H1 (cell line): ENCODE measurements around the gene TOR1B. TPM values are rescaled to one million over a fixed set of nuclear protein-coding genes. Genes with fewer than 3 reads are reported as not detected.

Experiments
- CTCF ChIA-PET: fragments of 300-600 bp; sonication (Branson Sonifier 250); formaldehyde crosslinking; loops from one replicate; lab custom pipeline; 2021; ENCODE audit not compliant: partially characterized antibody; lab: Charles Lee
- POLR2A ChIA-PET: fragments of 300-600 bp; sonication (Branson Sonifier 250); formaldehyde crosslinking; loops from one replicate; lab custom pipeline; 2021; ENCODE audit warnings: inconsistent platforms; ENCODE audit not compliant: partially characterized antibody; lab: Charles Lee
- DNase-seq, 2 experiments: peaks; one replicate each; pipeline versions ENCODE4 v3.0.0 to v3.0.0-alpha.2; 2010 to 2022; ENCODE audit warnings: low spot score in 2 of 2, low read depth in 1 of 2, mixed read lengths in 1 of 2
- FAIRE-seq: peaks from 2 replicates; lab custom pipeline; 2011; peaks lifted over from hg19 to GRCh38; lab: Jason Lieb, UNC
- H2AFZ ChIP-seq: 2 replicates; pipeline ENCODE4 v1.8.1; 2012; ENCODE audit warnings: low read length, inconsistent platforms
- H2AK5ac ChIP-seq: 2 replicates; pipeline ENCODE4 v1.6.1; 2013; ENCODE audit warnings: low read depth, low read length
- H2BK120ac ChIP-seq: replicated peaks from 2 replicates; pipeline ENCODE3; 2013; ENCODE audit warnings: low read depth, low read length, inconsistent platforms
- H2BK12ac ChIP-seq: 2 replicates; pipeline ENCODE4 v1.6.1; 2013; ENCODE audit warnings: low read depth, low read length
- H2BK15ac ChIP-seq: 2 replicates; pipeline ENCODE4 v1.6.1; 2013; ENCODE audit warnings: low read length
- H2BK20ac ChIP-seq: 2 replicates; pipeline ENCODE4 v1.6.1; 2013; ENCODE audit warnings: low read length
- H2BK5ac ChIP-seq: 2 replicates; pipeline ENCODE4 v1.6.1; 2013; ENCODE audit warnings: low read depth, low read length
- H3K14ac ChIP-seq: 2 replicates; pipeline ENCODE4 v1.6.1; 2013; ENCODE audit warnings: inconsistent platforms; ENCODE audit not compliant: insufficient read length
- H3K18ac ChIP-seq: 2 replicates; pipeline ENCODE4 v1.6.1; 2013; ENCODE audit warnings: low read length; ENCODE audit errors: extremely low read depth
- H3K23ac ChIP-seq: 2 replicates; pipeline ENCODE4 v1.6.1; 2013; ENCODE audit warnings: inconsistent platforms; ENCODE audit not compliant: insufficient read length
- H3K23me2 ChIP-seq: 2 replicates; pipeline ENCODE4 v1.6.1; 2013; ENCODE audit warnings: low read depth, low read length
- H3K27ac ChIP-seq: 2 replicates; pipeline ENCODE4 v1.6.1; 2011; ENCODE audit warnings: low read depth, low read length, inconsistent platforms
- H3K27me3 ChIP-seq, 4 experiments: replicated peaks in 1 of 4; 1 replicate in 1 of 4; 2 replicates in 3 of 4; pipeline versions ENCODE4 v1.6.1 to v1.8.1; 2011 to 2013; ENCODE audit warnings: low read length in 3 of 4, mild to moderate bottlenecking in 3 of 4, inconsistent platforms in 2 of 4, mixed read lengths in 2 of 4, moderate library complexity in 1 of 4; ENCODE audit not compliant: control insufficient read depth in 3 of 4, insufficient read depth in 3 of 4; ENCODE audit errors: extremely low read depth in 1 of 4
- H3K36me3 ChIP-seq, 4 experiments: 2 replicates each; pipeline versions ENCODE4 v1.6.1 to v1.8.1; 2011 to 2013; ENCODE audit warnings: mild to moderate bottlenecking in 4 of 4, low read length in 3 of 4, moderate library complexity in 2 of 4, control low read depth in 1 of 4, inconsistent platforms in 1 of 4; ENCODE audit not compliant: insufficient read depth in 4 of 4, control insufficient read depth in 2 of 4
- H3K4ac ChIP-seq: replicated peaks from 2 replicates; pipeline ENCODE3; 2013; ENCODE audit warnings: low read length, low read depth, mixed read lengths, inconsistent platforms; ENCODE audit not compliant: insufficient read length
- H3K4me1 ChIP-seq, 4 experiments: replicated peaks in 1 of 4; 1 replicate in 1 of 4; 2 replicates in 3 of 4; pipeline versions ENCODE4 v1.6.1 to v1.8.1; 2011 to 2013; ENCODE audit warnings: low read length in 3 of 4, inconsistent platforms in 2 of 4, mixed read lengths in 1 of 4; ENCODE audit not compliant: insufficient read depth in 4 of 4, control insufficient read depth in 3 of 4
- H3K4me2 ChIP-seq, 2 experiments: 2 replicates each; pipeline versions ENCODE4 v1.6.1 to v1.8.1; 2011 to 2013; ENCODE audit warnings: low read depth in 2 of 2, low read length in 2 of 2, control low read depth in 1 of 2, inconsistent platforms in 1 of 2, mild to moderate bottlenecking in 1 of 2; ENCODE audit not compliant: insufficient read depth in 1 of 2
- H3K4me3 ChIP-seq, 4 experiments: fragments of 200-600, 300-600 bp in 1 of 4; sonication (generic), shearing (Covaris generic), sonication (Bioruptor Twin) in 1 of 4; 2 replicates each; pipeline versions ENCODE4 v1.5.1 to v1.8.1; 2011 to 2016; ENCODE audit warnings: low read length in 4 of 4, low read depth in 3 of 4, control low read depth in 2 of 4, inconsistent platforms in 2 of 4, mild to moderate bottlenecking in 2 of 4, mixed read lengths in 1 of 4, moderate library complexity in 1 of 4; ENCODE audit not compliant: insufficient read depth in 2 of 4; ENCODE audit errors: extremely low read depth in 1 of 4
- H3K56ac ChIP-seq: replicated peaks from 2 replicates; pipeline ENCODE3; 2013; ENCODE audit warnings: low read depth, mild to moderate bottlenecking, mixed read lengths, low read length, inconsistent platforms; ENCODE audit not compliant: insufficient read length
- H3K79me1 ChIP-seq: 2 replicates; pipeline ENCODE4 v1.6.1; 2013; ENCODE audit warnings: low read depth, low read length, control low read depth
- H3K79me2 ChIP-seq, 2 experiments: 2 replicates each; pipeline versions ENCODE4 v1.6.1 to v1.8.1; 2012 to 2013; ENCODE audit warnings: low read length in 2 of 2, mild to moderate bottlenecking in 2 of 2, inconsistent platforms in 1 of 2; ENCODE audit not compliant: insufficient read depth in 2 of 2, control insufficient read depth in 1 of 2
- H3K9ac ChIP-seq, 4 experiments: replicated peaks in 1 of 4; 1 replicate in 1 of 4; 2 replicates in 3 of 4; pipeline versions ENCODE4 v1.6.1 to v1.8.1; 2011 to 2013; ENCODE audit warnings: low read depth in 3 of 4, low read length in 3 of 4, control low read depth in 2 of 4, mild to moderate bottlenecking in 2 of 4, moderate library complexity in 2 of 4, inconsistent platforms in 1 of 4; ENCODE audit errors: extremely low read depth in 1 of 4
- H3K9me3 ChIP-seq, 2 experiments: 2 replicates each; pipeline versions ENCODE4 v1.6.1 to v1.8.1; 2012 to 2013; ENCODE audit warnings: mild to moderate bottlenecking in 2 of 2, moderate library complexity in 2 of 2, control low read depth in 1 of 2, inconsistent platforms in 1 of 2, low read depth in 1 of 2, low read length in 1 of 2, mixed read lengths in 1 of 2; ENCODE audit not compliant: insufficient read depth in 2 of 2
- H4K20me1 ChIP-seq, 2 experiments: replicated peaks in 1 of 2; 2 replicates each; pipeline versions ENCODE3 to v1.8.1; 2011 to 2013; ENCODE audit warnings: inconsistent platforms in 2 of 2, low read length in 2 of 2, mild to moderate bottlenecking in 1 of 2; ENCODE audit not compliant: insufficient read depth in 2 of 2, control insufficient read depth in 1 of 2
- H4K5ac ChIP-seq: 2 replicates; pipeline ENCODE4 v1.6.1; 2013; ENCODE audit warnings: low read length, low read depth, mixed read lengths, inconsistent platforms; ENCODE audit not compliant: insufficient read length
- H4K8ac ChIP-seq: 2 replicates; pipeline ENCODE4 v1.8.0; 2013; ENCODE audit warnings: mild to moderate bottlenecking, moderate library complexity, low read length, inconsistent platforms; ENCODE audit not compliant: insufficient read depth; ENCODE audit errors: extremely low read depth
- H4K91ac ChIP-seq: replicated peaks from 2 replicates; pipeline ENCODE3; 2013; ENCODE audit warnings: low read length, mixed read lengths, inconsistent platforms; ENCODE audit not compliant: insufficient read length
- BRCA1 ChIP-seq: IDR thresholded peaks from 2 replicates; pipeline ENCODE4 v1.6.1; 2012; ENCODE audit warnings: low read depth, low read length, improper control_type of control experiment
- CBX8 ChIP-seq: fragments of 300-800, 300-1000 bp; sonication (generic); IDR thresholded peaks from 2 replicates; pipeline ENCODE4 v1.7.1; 2016; ENCODE audit warnings: low read depth, low read length, borderline replicate concordance
- CREB1 ChIP-seq: IDR thresholded peaks from 2 replicates; pipeline ENCODE4 v1.6.1; 2012; ENCODE audit warnings: inconsistent platforms
- GABPA ChIP-seq: IDR thresholded peaks from 2 replicates; pipeline ENCODE4 v1.6.1; 2011; ENCODE audit warnings: mild to moderate bottlenecking, low read length, moderate library complexity, borderline replicate concordance; ENCODE audit not compliant: insufficient read depth
- MAFK ChIP-seq: IDR thresholded peaks from 2 replicates; pipeline ENCODE4 v1.6.1; 2012; ENCODE audit warnings: low read depth, mild to moderate bottlenecking, improper control_type of control experiment, low read length
- RBBP5 ChIP-seq: IDR thresholded peaks from 2 replicates; pipeline ENCODE4 v1.7.1; 2012; ENCODE audit warnings: low read depth, mild to moderate bottlenecking, inconsistent platforms, low read length, moderate library complexity, borderline replicate concordance
- RXRA ChIP-seq: IDR thresholded peaks from 2 replicates; pipeline ENCODE4 v1.6.1; 2011; ENCODE audit warnings: low read depth, mild to moderate bottlenecking, low read length, moderate library complexity; ENCODE audit not compliant: insufficient read depth
- SIN3A ChIP-seq, 2 experiments: IDR thresholded peaks in 1 of 2; conservative IDR thresholded peaks in 1 of 2; 2 replicates each; pipeline ENCODE4 v1.6.1; 2011 to 2012; ENCODE audit warnings: low read length in 2 of 2, improper control_type of control experiment in 1 of 2, low read depth in 1 of 2, mild to moderate bottlenecking in 1 of 2
- SIRT6 ChIP-seq: IDR thresholded peaks from one replicate; pipeline ENCODE4 v1.7.1; 2012; ENCODE audit warnings: low read length, inconsistent platforms
- SP4 ChIP-seq: IDR thresholded peaks from 2 replicates; pipeline ENCODE4 v1.6.1; 2012; ENCODE audit warnings: low read length, inconsistent platforms
- SRF ChIP-seq: IDR thresholded peaks from 2 replicates; pipeline ENCODE4 v1.6.1; 2011; ENCODE audit warnings: mild to moderate bottlenecking, low read depth, low read length, moderate library complexity
- SUZ12 ChIP-seq: fragments of 200-600 bp; sonication (generic); IDR thresholded peaks from 2 replicates; pipeline ENCODE4 v1.6.1; 2012; ENCODE audit warnings: mild to moderate bottlenecking, inconsistent platforms, low read length, moderate library complexity, mixed read lengths
- YY1 ChIP-seq: IDR thresholded peaks from 2 replicates; pipeline ENCODE4 v1.6.1; 2011; ENCODE audit warnings: low read depth, mild to moderate bottlenecking, low read length
- WGBS, 2 experiments: shearing (Covaris generic) in 1 of 2; methylation state at CpG; one replicate each; pipeline versions ENCODE4 v1.1.6 to v1.1.7; 2013 to 2015; ENCODE audit warnings: low lambda C conversion rate in 2 of 2, mixed read lengths in 2 of 2, inconsistent platforms in 1 of 2, low coverage in 1 of 2, missing lambda C conversion rate in 1 of 2; ENCODE audit not compliant: insufficient replicate concordance in 2 of 2, insufficient coverage in 1 of 2, insufficient read length in 1 of 2; ENCODE audit errors: extremely low coverage in 1 of 2, missing lambda C conversion rate in 1 of 2; 5-methylcytosine and 5-hydroxymethylcytosine counted together
- polyA plus RNA-seq, 7 experiments: library from polyadenylated mRNA; depleted of rRNA in 3 of 7; stranded (reverse) in 5 of 7; unstranded in 2 of 7; fragments of >200 nt in 5 of 7; fragments of 200-250 nt in 2 of 7; gene quantifications; 1 replicate in 5 of 7; 2 replicates in 1 of 7; 4 replicates in 1 of 7; pipeline versions ENCODE4 v1.2.1 to v1.2.3, GENCODE V29; 2011 to 2013; ENCODE audit warnings: missing spikeins in 2 of 7, mixed read lengths in 2 of 7
- total RNA-seq: library from RNA; stranded (reverse); fragmentation: NEBNext Ultra II Directional; extraction: Animal tissue kit (Norgen Biotek cat#: 25700); gene quantifications from 2 replicates; pipeline ENCODE4 v1.2.1, GENCODE V29; 2021

The TOR1B gene
- total and polyA plus RNA-seq, 2 of the 8 experiments (the other 6 are each of a cell fraction or from before 2014, with no cell fraction given), result 11.4 to 17.4 TPM

DNA sequence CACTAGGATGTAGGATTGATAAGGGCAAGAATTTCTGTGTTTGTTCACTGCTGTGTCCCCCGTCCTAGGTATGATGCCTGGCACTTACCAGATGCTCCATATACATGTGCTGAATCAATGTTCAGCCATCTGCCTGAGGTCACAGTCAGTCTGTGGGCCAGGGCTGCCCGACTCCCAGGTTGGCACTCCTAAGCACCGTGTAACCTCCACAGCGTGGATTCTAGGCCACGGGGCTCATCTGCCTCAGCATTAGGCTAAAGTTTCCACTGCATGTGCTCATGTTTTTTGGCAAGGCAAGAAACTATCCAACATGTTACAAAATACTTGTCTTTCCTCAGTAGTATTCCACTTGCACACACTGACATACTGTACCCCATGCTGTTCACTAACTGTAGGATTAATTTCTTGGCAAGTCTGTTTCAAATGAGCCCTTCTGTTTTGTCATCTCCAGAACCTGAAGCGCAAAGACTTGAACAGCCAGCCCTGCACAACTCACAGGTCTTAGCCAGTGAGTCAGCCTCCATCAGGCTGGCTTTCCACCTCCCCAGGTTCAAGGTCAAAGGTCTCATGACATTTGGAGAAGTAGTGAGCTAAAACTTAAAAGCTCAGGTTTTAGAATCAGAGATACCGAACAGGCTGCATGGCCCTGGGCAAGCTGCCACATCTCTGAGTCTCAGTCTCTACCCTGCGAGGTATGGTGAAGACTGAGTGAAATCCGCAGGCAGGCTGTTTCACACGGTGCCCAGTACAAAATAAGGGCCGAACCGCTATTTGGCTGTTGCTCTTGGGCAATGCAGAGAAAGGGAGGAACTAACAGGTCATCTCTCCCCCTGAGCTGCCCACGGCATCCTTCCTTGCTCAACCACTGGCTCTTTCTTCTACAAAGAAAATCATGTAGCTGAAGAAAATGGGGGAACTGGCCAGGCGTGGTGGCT lies 13.8 kb downstream of the TOR1B start:
- DNase-seq, result no peak
- Histone ChIP-seq H3K79me2 (no peaks in the 10 kb centered on the region), H4K20me1 (peaks cover 3 to 15% of the 10 kb centered on the region in 2 experiments), H3K4me3 (no peak overlapping the region), H2BK15ac (no peak overlapping the region), H4K91ac (no peak overlapping the region), H2AFZ (no peak overlapping the region), H4K5ac (no peak overlapping the region), H3K18ac (no peak overlapping the region), H3K9me3 (no peaks in the 10 kb centered on the region), H2BK20ac (no peak overlapping the region), H4K8ac (no peak overlapping the region), H3K9ac (no peak overlapping the region), H3K4me1 (no peaks in the 10 kb centered on the region), H3K14ac (no peak overlapping the region), H2BK120ac (no peak overlapping the region), H3K4ac (no peak overlapping the region), H2BK12ac (no peak overlapping the region), H3K56ac (no peak overlapping the region), H3K36me3 (peaks cover 14 to 52% (median 37%) of the 10 kb centered on the region in 4 experiments), H3K23ac (no peak overlapping the region), H2AK5ac (no peak overlapping the region), H3K4me2 (no peak overlapping the region), H2BK5ac (no peak overlapping the region), H3K27me3 (no peaks in the 10 kb centered on the region), H3K23me2 (no peaks in the 10 kb centered on the region), H3K27ac (no peak overlapping the region), H3K79me1 (no peaks in the 10 kb centered on the region; the same call in 1 of the 2 replicates)
- POLR2A ChIA-PET, result interaction anchor here (1.4 kb wide), 1 partner anchor 8 kb away, joined by 3 read pairs; no protein-coding TSS in a partner anchor
- WGBS, 2 experiments, result 91% methylated on average over 14 of the region's 14 CpGs; no CpG with 5 or more reads in 1 of the 2 experiments
- no peak for FAIRE-seq
- CTCF ChIA-PET, result interaction anchor here (0.9 to 1.1 kb wide), 2 partner anchors 29 to 173 kb away, joined by 4 to 5 read pairs; no protein-coding TSS in a partner anchor
- TF ChIP-seq SIN3A (conservative IDR thresholded peaks at IDR 0.05 in 1 of 2, IDR thresholded peaks at IDR 0.05 in 1 of 2; ENCODE audit: low read depth in 1 of 2, low read length in 2 of 2) (no peak), CREB1 (no peak), SIRT6 (no peak), CBX8 (no peak), SP4 (no peak), GABPA (no peak), YY1 (no peak), MAFK (no peak), SRF (no peak), RBBP5 (no peak), BRCA1 (no peak), SUZ12 (no peak), RXRA (no peak)
